HG03354 (cell line): ENCODE measurements around the gene DXO.
"Not testable (repeated sequence)": the region's sequence is repeated elsewhere in the genome, so short reads cannot be mapped to it uniquely, and the experiment has no call there.

Experiments
- ATAC-seq: cut with Tn5 transposase; IDR thresholded peaks from one replicate; pipeline ENCODE4 v1.9.1; 2021; ENCODE audit warnings: mild to moderate bottlenecking; ENCODE audit not compliant: unreplicated experiment, poor library complexity, severe bottlenecking

DXO gene

GRCh38 chr6:31980998-31981397 is 9.1 kb upstream of the DXO start:
- not testable (repeated sequence) for ATAC-seq

- not testable (repeated sequence) for ATAC-seq
Measured at GRCh38 chr6:31980195-31980876, 8.4 kb upstream of the DXO start.

DNA sequence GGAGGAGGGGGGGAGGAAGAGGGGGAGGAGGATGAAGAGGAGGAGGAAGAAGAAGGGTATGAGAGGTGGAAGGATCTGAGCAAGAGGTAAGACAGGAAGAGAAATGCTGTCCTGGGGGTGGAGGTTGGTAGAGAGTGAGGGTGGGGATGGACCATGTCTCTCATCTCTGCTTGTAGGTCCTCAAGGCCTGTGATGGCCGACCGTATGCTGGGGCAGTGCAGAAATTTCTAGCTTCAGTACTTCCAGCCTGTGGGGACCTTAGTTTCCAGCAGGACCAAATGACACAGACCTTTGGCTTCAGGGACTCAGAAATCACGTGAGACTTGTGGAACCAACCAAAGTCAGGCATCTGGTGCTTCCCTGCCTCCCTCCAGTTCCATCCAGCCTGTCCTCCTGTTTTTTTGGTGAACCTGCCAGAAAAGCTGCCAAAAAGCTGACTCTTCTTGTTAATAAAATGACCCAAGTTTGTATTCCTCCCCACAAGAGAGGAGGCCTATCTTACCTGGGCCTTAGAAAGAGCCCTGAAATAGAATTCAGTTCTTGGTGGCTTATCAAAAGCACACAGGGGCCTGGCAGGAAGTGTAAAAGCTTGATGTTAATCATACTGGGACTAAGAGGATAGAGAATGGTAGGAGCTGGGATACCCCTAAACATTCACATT is 7.4 kb upstream of the DXO start:
- ATAC-seq: no peak

- ATAC-seq: no peak
Measured at GRCh38 chr6:31978831-31979230, 6.9 kb upstream of the DXO start.

- ATAC-seq: no peak
Measured at GRCh38 chr6:31977816-31978431, 6.0 kb upstream of the DXO start.

- ATAC-seq: not testable (repeated sequence)
Measured at GRCh38 chr6:31976065-31976464, 4.1 kb upstream of the DXO start.

- no peak for ATAC-seq
Measured at GRCh38 chr6:31972709-31973350, 892 bp upstream of the DXO start.

DNA sequence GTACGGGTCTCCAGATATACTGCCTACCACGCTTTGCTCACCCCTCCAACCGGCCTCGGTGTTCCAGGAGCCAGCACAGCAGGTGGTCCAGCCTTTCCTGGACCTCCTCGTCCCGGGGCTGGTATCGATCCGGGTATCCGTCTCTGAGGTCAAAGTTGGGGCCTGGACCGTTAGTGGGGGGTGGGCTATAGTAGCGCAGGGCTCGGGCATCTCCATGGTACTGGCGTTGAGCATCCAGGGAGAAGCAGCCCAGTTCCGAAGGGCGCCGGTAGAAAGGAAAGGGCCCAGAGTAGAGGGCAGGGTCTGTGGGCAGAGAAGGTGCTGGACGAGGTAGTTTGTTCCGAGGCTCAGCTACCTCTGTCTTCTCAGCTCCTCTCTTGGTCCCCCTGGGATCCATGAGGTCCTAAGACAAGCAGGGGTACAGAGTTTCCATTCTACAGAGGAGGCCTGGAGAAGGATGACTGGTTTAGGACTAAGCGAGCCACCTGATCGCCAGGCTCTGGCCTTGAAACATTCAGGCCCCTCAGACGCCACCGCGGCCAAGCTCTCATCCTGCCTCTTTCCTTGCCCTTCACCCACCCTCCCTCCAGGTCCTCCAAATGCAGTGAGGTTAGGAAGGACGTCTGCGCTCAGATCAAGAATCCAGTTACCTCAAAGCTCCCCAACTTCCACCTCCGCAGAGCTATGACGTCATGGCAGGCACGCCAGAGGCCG is 502 bp downstream of the DXO start:
- no peak for ATAC-seq

GRCh38 chr6:31970604-31971271 is 1.2 kb downstream of the DXO start:
- ATAC-seq: no peak

DNA sequence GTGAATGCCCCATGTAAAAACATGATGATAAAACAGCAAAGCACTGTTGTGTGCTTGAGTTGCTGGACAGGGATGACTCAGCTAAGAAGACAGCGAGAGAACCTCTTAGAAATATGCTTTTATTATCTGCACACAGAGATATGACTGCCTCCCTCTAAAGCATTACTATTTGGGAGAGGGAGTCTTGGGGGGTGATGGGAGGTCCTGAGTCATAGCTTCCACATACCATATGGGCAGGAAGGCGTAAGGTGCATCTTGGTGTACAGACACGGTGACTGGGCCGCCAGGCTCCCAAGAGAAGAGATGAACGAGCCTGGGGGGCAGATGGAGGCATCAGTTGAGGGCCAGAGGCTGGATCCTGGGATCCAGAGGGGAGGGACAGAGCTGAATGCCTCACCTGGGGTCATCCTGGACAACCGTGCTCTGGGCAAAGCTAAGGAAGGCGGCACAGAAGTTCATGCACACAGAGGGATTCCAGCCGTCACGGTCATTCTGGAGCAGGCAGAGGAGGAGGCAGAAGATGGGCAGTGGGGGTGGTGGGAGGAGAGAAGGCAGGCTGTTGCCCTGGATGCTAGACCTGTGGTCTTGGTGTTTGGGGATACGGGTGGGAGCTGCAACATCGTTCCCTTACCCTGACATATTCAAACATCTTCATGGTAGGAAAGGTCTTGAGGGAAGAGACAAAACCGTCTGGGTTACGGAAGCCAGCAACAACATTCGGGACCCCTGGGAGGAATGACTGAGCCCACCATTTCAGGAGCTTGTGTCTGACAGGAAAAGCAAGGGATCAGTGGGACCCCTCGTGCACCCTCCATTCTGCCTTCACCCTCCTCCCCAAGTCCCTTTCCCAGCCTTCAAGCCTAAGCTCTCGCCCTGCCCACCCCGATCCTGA is 2.0 kb downstream of the DXO start:
- no peak for ATAC-seq

GRCh38 chr6:31968791-31969711 is 2.9 kb downstream of the DXO start:
- ATAC-seq: no peak

DNA sequence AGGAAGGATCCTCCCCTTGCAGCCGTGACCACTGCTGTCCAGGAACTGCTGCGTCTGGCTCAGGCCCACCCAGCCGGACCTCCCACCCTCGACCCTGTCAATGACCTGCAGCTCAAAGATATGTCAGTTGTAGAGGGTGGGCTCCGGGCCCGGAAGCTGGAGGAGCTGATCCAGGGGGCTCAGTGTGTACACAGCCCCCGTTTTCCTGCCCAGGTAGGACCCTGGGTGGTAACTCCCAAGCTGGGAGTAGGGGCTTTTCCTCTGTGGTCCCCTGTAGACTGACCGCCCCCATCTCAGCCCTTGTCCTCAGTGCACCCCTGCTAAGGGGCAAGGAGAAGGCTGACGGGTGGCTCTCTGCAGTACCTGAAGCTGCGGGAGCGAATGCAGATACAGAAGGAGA is 3.6 kb downstream of the DXO start:
- no peak for ATAC-seq

GRCh38 chr6:31967926-31968320 is 4.0 kb downstream of the DXO start:
- ATAC-seq: no peak

- no peak for ATAC-seq
Measured at GRCh38 chr6:31966997-31967925, 4.7 kb downstream of the DXO start.

- no peak for ATAC-seq
Measured at GRCh38 chr6:31966506-31966905, 5.4 kb downstream of the DXO start.

- no peak for ATAC-seq
Measured at GRCh38 chr6:31965700-31966099, 6.2 kb downstream of the DXO start.

GRCh38 chr6:31963921-31964320 is 8.0 kb downstream of the DXO start:
- no peak for ATAC-seq
